ENCODE measurements around the gene FCHSD2. TPM values are rescaled to one million over a fixed set of nuclear protein-coding genes. Genes with fewer than 3 reads are reported as not detected.

Gene FCHSD2
- total and polyA plus RNA-seq, 2 of the 13 experiments (the other 11 are each of a cell fraction or from before 2014, with no cell fraction given): 20.5 to 24.8 TPM

- TF ChIP-seq AHR (CRISPR knock-in tag; IDR thresholded peaks at IDR 0.05): no peak
- TF ChIP-seq E2F2 (CRISPR knock-in tag; IDR thresholded peaks at IDR 0.05; ENCODE audit: borderline replicate concordance): no peak
- no peak for TF ChIP-seq ZNF264 (CRISPR knock-in tag; IDR thresholded peaks at IDR 0.05)
- no peak for TF ChIP-seq GATAD1 (CRISPR knock-in tag; IDR thresholded peaks at IDR 0.05)
- peak; percentile 14; the same call in 1 of the 2 replicates for TF ChIP-seq ZNF343 (CRISPR knock-in tag; IDR thresholded peaks at IDR 0.05)
- TF ChIP-seq POGK (CRISPR knock-in tag; conservative IDR thresholded peaks at IDR 0.05): 0 out of 2 replicates have a peak, but pooled peaks have one; percentile 22
- TF ChIP-seq U2AF2 (IDR thresholded peaks at IDR 0.05; ENCODE audit: low read depth, low read length): no peak
- TF ChIP-seq PHF21A (CRISPR knock-in tag; IDR thresholded peaks at IDR 0.05): no peak
- no peak for TF ChIP-seq CSRNP1 (CRISPR knock-in tag; IDR thresholded peaks at IDR 0.05)
- no peak for TF ChIP-seq NBN (conservative IDR thresholded peaks at IDR 0.05)
- no peak for TF ChIP-seq ZNF572 (CRISPR knock-in tag; IDR thresholded peaks at IDR 0.05)
- no peak for TF ChIP-seq HNRNPK (IDR thresholded peaks at IDR 0.05; ENCODE audit: low read depth, low read length, poor library complexity, severe bottlenecking)
- TF ChIP-seq ATF4 (CRISPR knock-in tag; IDR thresholded peaks at IDR 0.05): no peak
- no peak for TF ChIP-seq ZNF616 (CRISPR knock-in tag; IDR thresholded peaks at IDR 0.05; ENCODE audit: low read depth)
- TF ChIP-seq NR2C2 (CRISPR knock-in tag; IDR thresholded peaks at IDR 0.05; ENCODE audit: borderline replicate concordance): no peak
- TF ChIP-seq ZFAT (CRISPR knock-in tag; conservative IDR thresholded peaks at IDR 0.05): no peak
- no peak for TF ChIP-seq SNRNP70 (IDR thresholded peaks at IDR 0.05; ENCODE audit: low read depth, low read length)
- 0 out of 2 replicates have a peak, but pooled peaks have one; percentile 36 for TF ChIP-seq RCOR2 (CRISPR knock-in tag; IDR thresholded peaks at IDR 0.05)
These were observed 329.0 kb downstream of the FCHSD2 start (continued) for GRCh38 chr11:72812967-72813739.
